ENCODE measurements around the gene TSPOAP1.

TSPOAP1 gene

GRCh38 chr17:58328195-58329034 is at the start of gene TSPOAP1:
TSS of gene TSPOAP1 (minus strand) at chr17:58328795. CDS start at chr17:58327920, 875 bp downstream.
- no peak for DNase-seq (ENCODE audit: low spot score)

- DNase-seq (ENCODE audit: low spot score) = no peak
These were observed 49.1 kb upstream of the TSPOAP1 start for GRCh38 chr17:58377661-58378060.

GRCh38 chr17:58377093-58377601 is 48.6 kb upstream of the TSPOAP1 start:
- peak; percentile 12 for DNase-seq (ENCODE audit: low spot score)

GRCh38 chr17:58376472-58377000 is 47.9 kb upstream of the TSPOAP1 start:
- no peak for DNase-seq (ENCODE audit: low spot score)

- no peak for DNase-seq (ENCODE audit: low spot score)
These were observed 47.2 kb upstream of the TSPOAP1 start for GRCh38 chr17:58375811-58376210.

- DNase-seq (ENCODE audit: low spot score) = no peak
These were observed 46.7 kb upstream of the TSPOAP1 start for GRCh38 chr17:58375256-58375655.

- DNase-seq (ENCODE audit: low spot score) = no peak
These were observed 45.3 kb upstream of the TSPOAP1 start for GRCh38 chr17:58373923-58374322.

GRCh38 chr17:58373003-58373402 is 44.4 kb upstream of the TSPOAP1 start:
- no peak for DNase-seq (ENCODE audit: low spot score)

GRCh38 chr17:58371300-58371950 is 42.8 kb upstream of the TSPOAP1 start:
- DNase-seq (ENCODE audit: low spot score) = no peak

- DNase-seq (ENCODE audit: low spot score) = no peak
These were observed 42.1 kb upstream of the TSPOAP1 start for GRCh38 chr17:58370716-58371115.

GRCh38 chr17:58370309-58370708 is 41.7 kb upstream of the TSPOAP1 start:
- DNase-seq (ENCODE audit: low spot score) = no peak

GRCh38 chr17:58369214-58370031 is 40.8 kb upstream of the TSPOAP1 start:
- no peak for DNase-seq (ENCODE audit: low spot score)

GRCh38 chr17:58368860-58369213 is 40.2 kb upstream of the TSPOAP1 start:
- DNase-seq (ENCODE audit: low spot score) = no peak

- no peak for DNase-seq (ENCODE audit: low spot score)
These were observed 38.9 kb upstream of the TSPOAP1 start for GRCh38 chr17:58367461-58367860.

GRCh38 chr17:58365980-58366595 is 37.5 kb upstream of the TSPOAP1 start:
- DNase-seq (ENCODE audit: low spot score) = no peak

GRCh38 chr17:58365185-58365979 is 36.8 kb upstream of the TSPOAP1 start:
- no peak for DNase-seq (ENCODE audit: low spot score)

- DNase-seq (ENCODE audit: low spot score) = no peak
These were observed 35.8 kb upstream of the TSPOAP1 start for GRCh38 chr17:58364270-58364942.

GRCh38 chr17:58363457-58364185 is 35.0 kb upstream of the TSPOAP1 start:
- no peak for DNase-seq (ENCODE audit: low spot score)

GRCh38 chr17:58362368-58363014 is 33.9 kb upstream of the TSPOAP1 start:
- no peak for DNase-seq (ENCODE audit: low spot score)
